Natural killer cell (primary cell): Measurements from ENCODE around the gene STUB1. TPM values are rescaled to one million over a fixed set of nuclear protein-coding genes. Genes with fewer than 3 reads are reported as not detected.

ENCODE experiments used
- ATAC-seq, 3 donors: fragments of 150-1000 bp in 2 of 3; fragments of 200-7000 bp in 1 of 3; cut with Tn5 transposase; 1 replicate in 1 of 3; 2 replicates in 2 of 3; pipeline ENCODE4 v1.10.0; 2021; ENCODE audit warnings: mild to moderate bottlenecking in 2 of 3, moderate library complexity in 2 of 3
- DNase-seq, 2 donors: peaks; one replicate each; pipeline versions ENCODE4 v3.0.0 to v3.0.0-alpha.2; 2013 to 2021; ENCODE audit warnings: mixed read lengths in 1 of 2
- H3K27ac ChIP-seq: one replicate; pipeline ENCODE4 v1.5.1; 2013; ENCODE audit warnings: mild to moderate bottlenecking, low read length
- H3K27me3 ChIP-seq: one replicate; pipeline ENCODE4 v1.6.1; 2013; ENCODE audit warnings: low read length; ENCODE audit not compliant: control insufficient read depth, insufficient read depth
- H3K36me3 ChIP-seq: one replicate; pipeline ENCODE4 v1.6.1; 2013; ENCODE audit warnings: low read length; ENCODE audit not compliant: control insufficient read depth, insufficient read depth
- H3K4me1 ChIP-seq: one replicate; pipeline ENCODE4 v1.6.1; 2013; ENCODE audit warnings: low read length; ENCODE audit not compliant: control insufficient read depth, insufficient read depth
- H3K4me3 ChIP-seq: one replicate; pipeline ENCODE4 v1.5.1; 2013; ENCODE audit warnings: low read length
- H3K9me3 ChIP-seq: one replicate; pipeline ENCODE4 v1.6.1; 2013; ENCODE audit warnings: low read length; ENCODE audit not compliant: control insufficient read depth, insufficient read depth
- H3K27ac Mint-ChIP-seq, 2 donors: one replicate each; pipeline ENCODE4 v1.8.0; 2022; ENCODE audit warnings: mild to moderate bottlenecking in 2 of 2, mixed read lengths in 2 of 2, moderate library complexity in 1 of 2
- H3K27me3 Mint-ChIP-seq, 2 donors: one replicate each; pipeline ENCODE4 v1.8.0; 2022; ENCODE audit warnings: low read depth in 2 of 2, mixed read lengths in 2 of 2
- H3K36me3 Mint-ChIP-seq: one replicate; pipeline ENCODE4 v1.8.0; 2022; ENCODE audit warnings: mixed read lengths
- H3K4me1 Mint-ChIP-seq, 2 donors: one replicate each; pipeline ENCODE4 v1.8.0; 2022; ENCODE audit warnings: mixed read lengths in 2 of 2
- H3K4me3 Mint-ChIP-seq: one replicate; pipeline ENCODE4 v1.8.0; 2022; ENCODE audit warnings: mild to moderate bottlenecking, moderate library complexity, mixed read lengths
- H3K9me3 Mint-ChIP-seq, 2 donors: one replicate each; pipeline ENCODE4 v1.8.0; 2022; ENCODE audit warnings: mixed read lengths in 2 of 2
- WGBS: methylation state at CpG from one replicate; pipeline ENCODE4 v1.1.7; 2013; ENCODE audit warnings: missing lambda C conversion rate; ENCODE audit not compliant: insufficient coverage; 5-methylcytosine and 5-hydroxymethylcytosine counted together
- intact Hi-C: fragments of 100-400 bp; cut with micrococcal nuclease; formaldehyde crosslinking; loops from one replicate; pipeline ENCODE4 v1.14.2; 2022
- total RNA-seq, 4 donors: library from RNA; stranded (reverse); fragments of 120-200 nt in 1 of 4; gene quantifications; one replicate each; pipeline versions ENCODE4 v1.2.3 to v1.2.4, GENCODE V29; 2013 to 2022
- TF ChIP-seq, protein P1 (sequence below): fragments of 200-600 bp; IDR thresholded peaks from one replicate; pipeline ENCODE4 v1.8.0; 2022; ENCODE audit warnings: antibody characterized with exemption

Gene STUB1
- total RNA-seq, 3 donors from 2014 or later (not counting 1 experiment from before 2014, with no cell fraction given) = 89.5 to 95.4 (median 93.5) TPM

DNA sequence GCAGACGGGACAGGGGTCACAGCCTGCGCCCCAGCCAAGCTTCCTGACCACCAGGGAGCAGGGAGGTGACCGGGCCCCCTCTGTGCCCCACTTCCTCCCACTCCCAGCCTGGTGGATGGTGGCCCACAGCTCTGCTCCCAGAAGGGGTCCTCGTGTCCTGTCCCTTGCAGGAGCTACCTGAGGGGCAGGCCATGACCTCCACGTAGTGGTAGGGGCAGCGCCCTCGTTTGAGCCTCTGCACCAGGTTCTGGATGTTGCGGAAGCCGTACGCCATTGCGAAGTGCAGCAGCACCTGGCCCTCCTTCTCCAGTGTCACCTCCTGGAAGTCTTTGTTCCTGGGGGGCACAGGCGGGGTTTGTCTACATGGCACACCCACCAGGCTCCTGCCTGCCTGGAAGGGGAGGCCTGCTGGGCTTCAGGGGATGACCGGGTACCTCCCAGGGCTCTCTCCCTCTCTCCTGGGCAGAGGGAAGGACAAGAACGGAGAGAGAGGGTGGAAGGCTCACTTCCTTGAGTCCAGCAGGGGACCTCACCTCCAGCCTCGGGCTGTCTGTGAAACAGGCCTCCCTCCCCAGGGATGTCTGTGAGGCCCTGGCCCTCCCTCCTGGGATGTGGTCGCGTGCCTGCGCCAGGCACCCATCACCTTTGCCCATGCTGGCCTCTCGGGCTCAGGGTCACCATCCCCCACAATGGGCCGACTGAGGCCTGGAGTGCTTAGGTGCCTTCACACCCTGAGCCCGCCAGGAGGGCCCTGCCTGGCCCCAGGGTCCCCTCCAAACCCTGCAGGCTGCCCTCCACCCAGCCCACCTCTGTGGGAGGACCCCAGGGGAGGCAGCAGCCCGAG, 50.7 kb downstream of the STUB1 start:
- Mint-ChIP-seq H3K27ac (no peak overlapping the region), H3K4me1 (peaks cover 0 to 3% of the 10 kb centered on the region in 2 donors), H3K36me3 (no peaks in the 10 kb centered on the region), H3K9me3 (no peaks in the 10 kb centered on the region), H3K27me3 (no peaks in the 10 kb centered on the region), H3K4me3 (no peak overlapping the region)
- peaks cover 20% of the 10 kb centered on the region for H3K4me1 ChIP-seq
- H3K27me3 ChIP-seq = no peaks in the 10 kb centered on the region
- 89% methylated on average over 22 of the region's 22 CpGs for WGBS
- no peak for DNase-seq
- intact Hi-C loops = no loop called here
- no peak overlapping the region for H3K27ac ChIP-seq
- TF ChIP-seq, protein P1, sequence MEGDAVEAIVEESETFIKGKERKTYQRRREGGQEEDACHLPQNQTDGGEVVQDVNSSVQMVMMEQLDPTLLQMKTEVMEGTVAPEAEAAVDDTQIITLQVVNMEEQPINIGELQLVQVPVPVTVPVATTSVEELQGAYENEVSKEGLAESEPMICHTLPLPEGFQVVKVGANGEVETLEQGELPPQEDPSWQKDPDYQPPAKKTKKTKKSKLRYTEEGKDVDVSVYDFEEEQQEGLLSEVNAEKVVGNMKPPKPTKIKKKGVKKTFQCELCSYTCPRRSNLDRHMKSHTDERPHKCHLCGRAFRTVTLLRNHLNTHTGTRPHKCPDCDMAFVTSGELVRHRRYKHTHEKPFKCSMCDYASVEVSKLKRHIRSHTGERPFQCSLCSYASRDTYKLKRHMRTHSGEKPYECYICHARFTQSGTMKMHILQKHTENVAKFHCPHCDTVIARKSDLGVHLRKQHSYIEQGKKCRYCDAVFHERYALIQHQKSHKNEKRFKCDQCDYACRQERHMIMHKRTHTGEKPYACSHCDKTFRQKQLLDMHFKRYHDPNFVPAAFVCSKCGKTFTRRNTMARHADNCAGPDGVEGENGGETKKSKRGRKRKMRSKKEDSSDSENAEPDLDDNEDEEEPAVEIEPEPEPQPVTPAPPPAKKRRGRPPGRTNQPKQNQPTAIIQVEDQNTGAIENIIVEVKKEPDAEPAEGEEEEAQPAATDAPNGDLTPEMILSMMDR = no peak
- no peaks in the 10 kb centered on the region for H3K9me3 ChIP-seq
- ATAC-seq = no peak
- H3K4me3 ChIP-seq = no peak overlapping the region
- H3K36me3 ChIP-seq = peaks cover 15% of the 10 kb centered on the region

GRCh38 chr16:732332-732731, 52.1 kb downstream of the STUB1 start:
- Mint-ChIP-seq H3K9me3 (no peaks in the 10 kb centered on the region), H3K4me3 (no peak overlapping the region), H3K27ac (no peak overlapping the region), H3K36me3 (no peaks in the 10 kb centered on the region), H3K4me1 (no peaks in the 10 kb centered on the region), H3K27me3 (no peaks in the 10 kb centered on the region)
- ATAC-seq = no peak
- Histone ChIP-seq H3K27ac (no peak overlapping the region), H3K36me3 (peaks cover 21% of the 10 kb centered on the region), H3K4me3 (no peak overlapping the region), H3K27me3 (no peaks in the 10 kb centered on the region), H3K9me3 (no peaks in the 10 kb centered on the region), H3K4me1 (peaks cover 9% of the 10 kb centered on the region)
- no peak for DNase-seq
- TF ChIP-seq, protein P1 = no peak
- intact Hi-C loops = no loop called here
- WGBS = 97% methylated on average over 12 of the region's 12 CpGs

Other genes with a start within 250 kb of the STUB1 start
- gene CAPN15, start 152.7 kb upstream of the STUB1 start, total RNA-seq = 100 to 1,000 TPM; 151 to 275 (median 186) TPM
- under 1 TPM in 1 of 3 donors, not detected in 2; 0.20 TPM for gene PRR35, start 120.0 kb upstream of the STUB1 start, total RNA-seq
- under 1 TPM; 0.28 to 0.75 (median 0.35) TPM for gene NHLRC4, start 113.4 kb upstream of the STUB1 start, total RNA-seq
- 10 to 100 TPM; 27.6 to 40.5 (median 37.0) TPM for gene PIGQ, start 110.4 kb upstream of the STUB1 start, total RNA-seq
- 10 to 100 TPM; 12.7 to 20.8 (median 20.0) TPM for gene RAB40C, start 90.3 kb upstream of the STUB1 start, total RNA-seq
- 1 to 10 TPM in 1 of 3 donors, under 1 TPM in 2; 0.60 to 1.7 (median 0.75) TPM for gene WFIKKN1, start 49.4 kb upstream of the STUB1 start, total RNA-seq
- gene METTL26, start 44.1 kb upstream of the STUB1 start, total RNA-seq = 10 to 100 TPM; 33.7 to 36.3 (median 36.1) TPM
- gene MCRIP2, start 38.6 kb upstream of the STUB1 start, total RNA-seq = 10 to 100 TPM; 11.3 to 17.4 (median 15.7) TPM
- gene WDR90, start 31.0 kb upstream of the STUB1 start, total RNA-seq = 10 to 100 TPM; 16.7 to 22.8 (median 20.2) TPM
- gene RHOT2, start 12.3 kb upstream of the STUB1 start, total RNA-seq = 100 to 1,000 TPM; 205 to 216 (median 211) TPM
- gene RHBDL1, start 4.7 kb upstream of the STUB1 start, total RNA-seq = 1 to 10 TPM; 2.9 to 4.2 (median 4.2) TPM
- gene JMJD8, start 3.9 kb downstream of the STUB1 start, total RNA-seq = 10 to 100 TPM; 29.5 to 32.6 (median 31.5) TPM
- 10 to 100 TPM in 2 of 3 donors, 1 to 10 TPM in 1; 8.8 to 14.1 (median 10.2) TPM for gene WDR24, start 10.0 kb downstream of the STUB1 start, total RNA-seq
- gene FBXL16, start 25.4 kb downstream of the STUB1 start, total RNA-seq = under 1 TPM in 2 of 3 donors, not detected in 1; 0.48 to 0.79 TPM
- gene METRN, start 34.7 kb downstream of the STUB1 start, total RNA-seq = 10 to 100 TPM; 11.8 to 16.6 (median 14.3) TPM
- gene ANTKMT, start 40.7 kb downstream of the STUB1 start, total RNA-seq = 10 to 100 TPM; 33.7 to 39.0 (median 37.7) TPM
- 10 to 100 TPM in 1 of 3 donors, 1 to 10 TPM in 2; 6.2 to 10.0 (median 7.7) TPM for gene CCDC78, start 46.0 kb downstream of the STUB1 start, total RNA-seq
- 10 to 100 TPM; 13.5 to 21.5 (median 15.7) TPM for gene HAGHL, start 46.7 kb downstream of the STUB1 start, total RNA-seq
- 10 to 100 TPM; 36.9 to 39.8 (median 37.5) TPM for gene CIAO3, start 60.6 kb downstream of the STUB1 start, total RNA-seq
- not detected for gene MSLN, start 80.3 kb downstream of the STUB1 start, total RNA-seq
- 10 to 100 TPM; 20.8 to 31.7 (median 29.6) TPM for gene RPUSD1, start 108.0 kb downstream of the STUB1 start, total RNA-seq
- gene CHTF18, start 108.2 kb downstream of the STUB1 start, total RNA-seq = 10 to 100 TPM; 26.7 to 52.4 (median 40.5) TPM
- not detected for gene GNG13, start 120.3 kb downstream of the STUB1 start, total RNA-seq